Mucosa of descending colon (tissue), 3 donors: ENCODE measurements around the gene FGF18. TPM values are rescaled to one million over a fixed set of nuclear protein-coding genes. Genes with fewer than 3 reads are reported as not detected.

Experiments used
- ATAC-seq: fragments of 200-7000 bp; cut with Tn5 transposase; one replicate; pipeline ENCODE4 v1.9.1; 2020; ENCODE audit warnings: mild to moderate bottlenecking, moderate library complexity
- DNase-seq, 3 donors: peaks; one replicate each; pipeline ENCODE4 v3.0.0-alpha.2; 2020
- H3K36me3 ChIP-seq: fragments of 200-600 bp; one replicate; pipeline ENCODE4 v1.8.0; 2021; ENCODE audit warnings: low read depth, mild to moderate bottlenecking
- H3K4me1 ChIP-seq: fragments of 200-600 bp; one replicate; pipeline ENCODE4 v1.8.0; 2021; ENCODE audit warnings: low read depth, mild to moderate bottlenecking
- H3K4me3 ChIP-seq: fragments of 200-600 bp; one replicate; pipeline ENCODE4 v1.8.0; 2021; ENCODE audit warnings: mild to moderate bottlenecking
- H3K9me3 ChIP-seq: fragments of 200-600 bp; one replicate; pipeline ENCODE4 v1.8.0; 2021; ENCODE audit warnings: mild to moderate bottlenecking
- intact Hi-C, 2 donors: fragments of 100-400 bp; cut with DNase I in 1 of 2; cut with micrococcal nuclease in 1 of 2; formaldehyde crosslinking; loops; one replicate each; pipeline versions ENCODE4 v1.11.0 to v1.11.1; 2022; cut with DNase I, micrococcal nuclease
- total RNA-seq, 3 donors: library from RNA; stranded (reverse); fragmentation: NEBNext Ultra II Directional in 2 of 3; extraction: Animal tissue kit (Norgen Biotek cat#: 25700) in 2 of 3; gene quantifications; one replicate each; pipeline versions ENCODE4 v1.2.1 to v1.2.4, GENCODE V29; 2021 to 2023
- TF ChIP-seq, protein P1 (sequence below): fragments of 200-600 bp; IDR thresholded peaks from one replicate; pipeline ENCODE4 v1.8.0; 2022; ENCODE audit warnings: antibody characterized with exemption, mild to moderate bottlenecking
- donor health status: DM: no; HTN: no; CAD: no; lungs with moderate emphysema.
- donor health status: DM: no; HTN: no; CAD: no.
- donor health status: DM: no; HTN: yes; CAD: no.

Gene FGF18
- total RNA-seq, 3 donors from 2014 or later = 0.16 to 0.63 TPM; not detected in 1

DNA sequence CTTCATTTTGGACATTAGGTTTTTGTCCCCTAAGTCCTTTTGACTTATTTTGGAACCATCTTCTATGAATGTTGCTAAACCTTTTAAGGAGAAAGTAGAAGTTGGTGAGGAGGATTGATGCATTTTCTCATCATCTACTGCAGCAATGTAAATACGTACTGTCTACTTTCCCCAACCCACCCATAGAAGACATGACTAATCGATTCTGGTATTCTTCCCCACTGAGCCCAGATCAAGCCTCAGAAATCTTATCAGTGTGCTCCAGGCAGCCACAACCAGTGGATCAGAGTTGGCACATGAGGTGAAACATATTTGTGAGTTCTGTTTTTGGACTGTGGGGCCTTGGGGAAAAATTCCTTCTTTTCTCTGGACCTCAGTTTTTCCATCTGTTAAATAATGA is 57.7 kb downstream of the FGF18 start:
- DNase-seq (no peak), ATAC-seq (no peak)
- no peaks in the 10 kb centered on the region for H3K36me3 ChIP-seq
- H3K4me3 ChIP-seq = no peak overlapping the region
- TF ChIP-seq, protein P1, sequence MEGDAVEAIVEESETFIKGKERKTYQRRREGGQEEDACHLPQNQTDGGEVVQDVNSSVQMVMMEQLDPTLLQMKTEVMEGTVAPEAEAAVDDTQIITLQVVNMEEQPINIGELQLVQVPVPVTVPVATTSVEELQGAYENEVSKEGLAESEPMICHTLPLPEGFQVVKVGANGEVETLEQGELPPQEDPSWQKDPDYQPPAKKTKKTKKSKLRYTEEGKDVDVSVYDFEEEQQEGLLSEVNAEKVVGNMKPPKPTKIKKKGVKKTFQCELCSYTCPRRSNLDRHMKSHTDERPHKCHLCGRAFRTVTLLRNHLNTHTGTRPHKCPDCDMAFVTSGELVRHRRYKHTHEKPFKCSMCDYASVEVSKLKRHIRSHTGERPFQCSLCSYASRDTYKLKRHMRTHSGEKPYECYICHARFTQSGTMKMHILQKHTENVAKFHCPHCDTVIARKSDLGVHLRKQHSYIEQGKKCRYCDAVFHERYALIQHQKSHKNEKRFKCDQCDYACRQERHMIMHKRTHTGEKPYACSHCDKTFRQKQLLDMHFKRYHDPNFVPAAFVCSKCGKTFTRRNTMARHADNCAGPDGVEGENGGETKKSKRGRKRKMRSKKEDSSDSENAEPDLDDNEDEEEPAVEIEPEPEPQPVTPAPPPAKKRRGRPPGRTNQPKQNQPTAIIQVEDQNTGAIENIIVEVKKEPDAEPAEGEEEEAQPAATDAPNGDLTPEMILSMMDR = no peak
- no peaks in the 10 kb centered on the region for H3K9me3 ChIP-seq
- no peaks in the 10 kb centered on the region for H3K4me1 ChIP-seq
- intact Hi-C loops = no loop called here

DNA sequence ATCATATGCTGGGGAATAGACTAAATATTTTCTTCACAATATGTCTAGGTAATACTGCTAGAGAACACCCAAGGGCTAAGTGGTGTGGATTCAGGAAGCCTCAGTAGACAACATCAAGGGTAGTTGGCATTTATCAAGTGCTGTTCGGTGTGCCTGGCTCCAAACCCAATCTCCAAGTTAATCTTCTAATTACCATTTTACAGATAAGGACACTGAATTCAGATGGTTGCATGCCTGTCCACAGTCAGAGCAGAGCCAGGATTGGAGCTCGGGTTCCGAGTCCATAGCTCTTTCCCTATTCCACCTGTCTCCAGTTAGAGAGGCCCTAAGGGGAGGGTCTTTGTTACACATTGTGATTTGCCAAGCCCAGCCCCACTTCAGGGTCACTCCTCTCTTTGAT is 58.2 kb downstream of the FGF18 start:
- DNase-seq = no peak
- intact Hi-C loops = no loop called here
- no peaks in the 10 kb centered on the region for H3K4me1 ChIP-seq
- no peak overlapping the region for H3K4me3 ChIP-seq
- no peak for ATAC-seq
- TF ChIP-seq, protein P1 = no peak
- no peaks in the 10 kb centered on the region for H3K36me3 ChIP-seq
- H3K9me3 ChIP-seq = no peaks in the 10 kb centered on the region

DNA sequence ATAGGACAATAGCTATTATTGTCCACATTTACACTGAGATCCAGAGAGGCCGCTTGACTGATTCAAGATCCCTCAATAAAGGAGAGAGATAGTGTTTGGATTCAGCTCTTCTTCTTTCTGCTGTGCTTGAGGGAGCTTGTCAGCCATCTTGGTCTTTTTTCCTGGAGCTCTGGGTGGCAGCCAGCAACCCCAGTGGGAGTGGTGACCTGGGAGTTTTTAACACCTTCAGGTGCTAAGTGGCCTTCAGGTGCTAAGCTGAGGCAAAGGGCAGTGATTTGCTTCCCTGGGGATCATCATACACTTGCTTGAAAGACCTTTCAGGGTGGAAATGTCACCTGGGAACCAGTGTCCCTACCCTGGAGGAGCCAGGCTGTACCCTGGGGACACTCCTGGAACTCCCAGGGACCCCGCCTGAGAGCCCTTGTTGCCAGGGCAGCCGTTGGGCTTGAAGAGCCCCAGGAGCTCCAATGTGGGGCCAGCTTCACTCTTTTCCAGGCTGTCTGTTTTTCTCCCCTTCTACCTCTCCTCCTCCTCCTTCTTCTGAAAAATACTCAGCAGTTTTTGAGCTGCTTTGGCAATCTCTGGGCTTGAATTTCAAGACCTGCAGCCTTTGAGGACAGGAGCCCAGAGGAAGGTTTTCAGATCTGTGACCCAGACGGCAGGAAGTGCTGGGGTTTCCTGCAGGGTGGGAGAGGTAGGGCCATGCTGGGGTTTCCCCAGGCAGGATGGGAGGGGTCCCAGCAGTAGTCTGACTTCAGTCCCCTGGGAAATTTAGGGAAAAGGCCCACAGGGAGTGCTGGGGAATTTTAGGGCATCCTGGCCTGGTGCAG is 59.7 kb downstream of the FGF18 start:
- H3K36me3 ChIP-seq = no peaks in the 10 kb centered on the region
- intact Hi-C loops = no loop called here
- no peak overlapping the region for H3K4me3 ChIP-seq
- ATAC-seq = no peak
- DNase-seq = no peak
- TF ChIP-seq, protein P1 = no peak
- H3K9me3 ChIP-seq = no peaks in the 10 kb centered on the region
- H3K4me1 ChIP-seq = no peaks in the 10 kb centered on the region

DNA sequence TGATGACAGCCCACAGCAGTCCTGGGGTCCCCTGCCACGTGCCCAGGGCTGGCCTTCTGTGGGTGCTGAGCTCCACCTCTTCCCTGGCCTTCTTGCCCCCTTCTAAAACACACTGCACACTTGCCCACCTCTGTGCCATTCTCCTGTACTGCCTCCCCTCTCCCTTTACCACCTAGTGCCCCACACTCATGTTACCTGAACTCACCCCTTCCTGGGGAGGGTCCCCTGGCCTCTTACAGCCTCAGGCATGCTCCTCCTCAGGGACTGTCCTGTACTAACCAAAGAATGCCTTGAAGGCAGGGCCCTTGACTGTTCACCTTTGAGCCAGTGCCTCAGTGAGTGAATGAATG is 60.3 kb downstream of the FGF18 start:
- Histone ChIP-seq H3K4me3 (no peak overlapping the region), H3K9me3 (no peaks in the 10 kb centered on the region), H3K36me3 (no peaks in the 10 kb centered on the region), H3K4me1 (no peaks in the 10 kb centered on the region)
- TF ChIP-seq, protein P1 = no peak
- ATAC-seq (no peak), DNase-seq (no peak)
- intact Hi-C loops = no loop called here

DNA sequence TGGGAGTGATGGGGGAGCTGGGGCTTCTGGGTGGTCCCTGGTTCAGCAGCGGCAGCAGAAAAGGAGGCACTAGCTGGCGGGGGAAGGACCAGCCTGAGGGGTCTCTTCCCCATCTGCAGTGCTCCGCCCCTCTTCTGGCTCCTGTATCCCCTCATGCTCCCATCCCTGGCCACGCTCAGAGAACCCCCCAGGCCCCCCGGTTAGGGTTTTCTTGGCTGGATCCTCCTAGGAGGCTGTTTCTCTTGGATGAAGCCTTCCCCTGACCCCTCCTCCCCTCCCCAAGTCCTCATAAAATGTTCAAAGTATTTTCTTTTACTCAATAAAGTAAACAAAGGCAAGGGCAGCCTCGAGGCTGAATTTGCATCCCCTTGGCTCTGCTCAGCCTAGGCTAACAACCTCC is 60.8 kb downstream of the FGF18 start:
- Histone ChIP-seq H3K4me3 (no peak overlapping the region), H3K9me3 (no peaks in the 10 kb centered on the region), H3K36me3 (no peaks in the 10 kb centered on the region), H3K4me1 (no peaks in the 10 kb centered on the region)
- TF ChIP-seq, protein P1 = no peak
- intact Hi-C loops = no loop called here
- no peak for DNase-seq
- no peak for ATAC-seq
